Heart right ventricle (tissue), 16 donors: ENCODE results near the gene PCP4L1. TPM values are rescaled to one million over a fixed set of nuclear protein-coding genes. Genes with fewer than 3 reads are reported as not detected.
A peak's percentile ranks its signal among the peaks of the same experiment; 100 is the strongest.

Experiments
- ATAC-seq, 8 donors: fragments of 200-7000 bp; cut with Tn5 transposase; one replicate each; pipeline ENCODE4 v1.9.1; 2020; ENCODE audit warnings: mild to moderate bottlenecking in 8 of 8, moderate library complexity in 8 of 8, moderate number of reproducible peaks in 1 of 8
- DNase-seq, 2 donors: peaks; one replicate each; pipeline ENCODE4 v3.0.0-alpha.2; 2020
- H3K27ac ChIP-seq, 10 donors: fragments of 200-600 bp; sonication (generic) in 2 of 10; one replicate each; pipeline versions ENCODE4 v1.5.0 to v1.8.0; 2020 to 2022; ENCODE audit warnings: mild to moderate bottlenecking in 3 of 10
- H3K27me3 ChIP-seq, 7 donors: fragments of 200-600 bp; one replicate each; pipeline ENCODE4 v1.8.0; 2021 to 2022; ENCODE audit warnings: mild to moderate bottlenecking in 2 of 7
- H3K36me3 ChIP-seq, 9 donors: fragments of 200-600 bp; sonication (generic) in 1 of 9; one replicate each; pipeline versions ENCODE4 v1.5.0 to v1.8.0; 2020 to 2022; ENCODE audit warnings: mild to moderate bottlenecking in 2 of 9
- H3K4me1 ChIP-seq, 9 donors: fragments of 200-600 bp; sonication (generic) in 1 of 9; one replicate each; pipeline versions ENCODE4 v1.5.0 to v1.8.0; 2020 to 2022; ENCODE audit warnings: mild to moderate bottlenecking in 4 of 9
- H3K4me3 ChIP-seq, 10 donors: fragments of 200-600 bp; sonication (generic) in 2 of 10; one replicate each; pipeline versions ENCODE4 v1.5.0 to v1.8.0; 2020 to 2022; ENCODE audit warnings: mild to moderate bottlenecking in 7 of 10, moderate library complexity in 2 of 10
- H3K9me3 ChIP-seq, 11 donors: fragments of 200-600 bp in 10 of 11; sonication (generic) in 2 of 11; one replicate each; pipeline versions ENCODE4 v1.5.0 to v1.8.0; 2013 to 2022; ENCODE audit warnings: mild to moderate bottlenecking in 2 of 11, control low read depth in 1 of 11, moderate library complexity in 1 of 11
- CTCF ChIP-seq, 9 donors: fragments of 200-600 bp; sonication (generic) in 2 of 9; IDR thresholded peaks; one replicate each; pipeline versions ENCODE4 v1.5.0 to v1.8.0; 2021 to 2022; ENCODE audit warnings: antibody characterized with exemption in 9 of 9, mild to moderate bottlenecking in 5 of 9, moderate library complexity in 1 of 9
- WGBS, 2 donors: extraction: QIAGEN DNeasy Blood & Tissue Kit; methylation state at CpG; one replicate each; pipeline ENCODE4 v1.1.7; 2013; ENCODE audit warnings: inconsistent platforms in 1 of 2; 5-methylcytosine and 5-hydroxymethylcytosine counted together
- intact Hi-C, 10 donors: fragments of 100-400 bp; cut with DNase I; formaldehyde crosslinking; loops; one replicate each; pipeline versions ENCODE4 v1.11.1 to v1.14.2; 2022
- long read RNA-seq, 3 donors: library from polyadenylated mRNA; unstranded; transcript quantifications; one replicate each; pipeline ENCODE4 v2.0.0, GENCODE V29; 2020 to 2021
- polyA plus RNA-seq, 2 donors: library from polyadenylated mRNA; stranded (reverse); fragments of 200-250 nt; gene quantifications; one replicate each; pipeline ENCODE4 v1.2.3, GENCODE V29; 2013
- total RNA-seq, 10 donors: library from RNA; stranded (reverse); fragmentation: NEBNext Ultra II Directional in 3 of 10; extraction: Animal tissue kit (Norgen Biotek cat#: 25700) in 3 of 10; gene quantifications; one replicate each; pipeline versions ENCODE4 v1.2.1 to v1.2.4, GENCODE V29; 2021 to 2023
- donor health status: Arrhythmogenic right ventricular cardiomyopathy.
- donor health status: ischemic (EF 13 %, LVEDD 7.1; RV severe dilation, severe dysfunction).
- donor health status: healthy with polysubstance abuse.
- donor health status: DM: no; HTN: yes; CAD: no.
- donor health status: DM: no; HTN: no; CAD: no.
- donor health status: ischemic (EF 25% LVEDD 6.9; RV normal size, moderate dysfunction).
- donor health status: ischemic (EF 25% LVEDD 5.7; RV mildly dilated, moderate dysfunction).
- donor health status: healthy.
- donor health status: DM: yes; HTN: yes; CAD: no.
- donor health status: Ischemic cardiomyopathy.
- donor health status: ischemic (EF 35%, LVEDD 5.7; RV mildly dilated, moderate dysfunction).
- donor health status: nonischemic (EF 11% LVEDD 7.7; RV severe dilation, severe dysfunction).
- donor health status: DM: yes; HTN: yes; CAD: no.
- donor health status: PGD.
- donor health status: ischemic (EF 29% LVEDD 5.4; RV normal size, mild dysfunction).
- donor health status: nonischemic (EF 23%, LVEDD 6.1; RV moderate dilation, normal function).

Gene PCP4L1
- 1 to 10 TPM in 1 of 10 donors, under 1 TPM in 8, not detected in 1; 0.38 to 1.0 (median 0.46) TPM for total RNA-seq
- polyA plus RNA-seq: under 1 TPM; 0.29 to 0.75 TPM
- long read RNA-seq, donor 1: 0 reads
- long read RNA-seq, donor 2: 0 reads
- long read RNA-seq, donor 3: 0 reads

GRCh38 chr1:161258439-161259344 is at the start of gene PCP4L1:
TSS of gene PCP4L1 (plus strand) at chr1:161258745. CDS start at chr1:161258975, 230 bp downstream.
- Histone ChIP-seq H3K9me3 (peaks cover 0 to 19% (median 12%) of the 10 kb centered on the region in 11 donors), H3K27me3 (peaks cover 0 to 55% (median 47%) of the 10 kb centered on the region in 7 donors), H3K27ac (no peak within 1 kb of the TSS), H3K4me3 (peak within 1 kb of the TSS; percentile 4 to 58 (median 50)), H3K36me3 (no peaks in the 10 kb centered on the region), H3K4me1 (peaks cover 0 to 12% (median 8%) of the 10 kb centered on the region in 9 donors)
- intact Hi-C loops: no loop called here
- TF ChIP-seq CTCF (IDR thresholded peaks at IDR 0.05): no peak
- 2 to 4% methylated on average over 61 to 62 of the region's 62 CpGs for WGBS, 2 donors
- DNase-seq: peak; percentile 25 to 41
- peak; percentile 69 to 88 (median 80) for ATAC-seq

DNA sequence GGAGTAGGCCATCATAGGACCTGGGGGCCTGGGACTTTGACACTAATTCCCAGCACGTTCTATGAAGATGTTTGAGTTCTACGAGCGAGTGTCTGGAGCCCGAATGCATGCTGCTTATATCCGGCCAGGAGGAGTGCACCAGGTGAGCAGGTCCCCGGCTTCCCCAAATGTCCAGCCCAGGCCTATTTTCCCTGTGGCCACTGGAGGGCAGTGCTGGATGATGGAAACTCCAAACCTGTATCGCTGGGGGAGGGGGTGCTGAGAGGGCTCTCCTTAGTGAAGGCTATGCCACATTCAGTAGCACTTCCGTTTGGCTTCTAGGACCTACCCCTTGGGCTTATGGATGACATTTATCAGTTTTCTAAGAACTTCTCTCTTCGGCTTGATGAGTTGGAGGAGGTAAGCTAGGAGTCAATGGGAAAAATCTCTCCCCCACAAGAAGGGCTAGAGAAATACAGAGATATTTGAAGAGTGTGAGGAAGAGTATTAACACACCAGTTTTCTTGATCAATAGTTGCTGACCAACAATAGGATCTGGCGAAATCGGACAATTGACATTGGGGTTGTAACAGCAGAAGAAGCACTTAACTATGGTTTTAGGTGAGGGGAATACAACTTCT is 48.6 kb upstream of the PCP4L1 start:
- peak; percentile 68 to 83 for DNase-seq
- Histone ChIP-seq H3K27ac (peak overlapping the region in 4 of 10 donors; percentile 86 to 100 (median 98)), H3K9me3 (no peaks in the 10 kb centered on the region), H3K4me3 (no peak overlapping the region), H3K4me1 (peaks cover 6 to 72% (median 45%) of the 10 kb centered on the region in 9 donors), H3K27me3 (no peaks in the 10 kb centered on the region), H3K36me3 (peaks cover 0 to 100% (median 75%) of the 10 kb centered on the region in 9 donors)
- peak; percentile 52 to 78 (median 68) for ATAC-seq
- TF ChIP-seq CTCF (IDR thresholded peaks at IDR 0.05): peak; percentile 76 to 88 (median 86)
- WGBS, 2 donors: 34 to 39% methylated on average over 11 of the region's 11 CpGs
- intact Hi-C loops: loop anchor here in 5 of 10 donors (2.0 to 5.0 kb wide), 3 partner anchors 17 to 172 kb away; no protein-coding TSS in a partner anchor

- no peaks in the 10 kb centered on the region for H3K27me3 ChIP-seq
- peaks cover 0 to 77% (median 51%) of the 10 kb centered on the region in 9 donors for H3K36me3 ChIP-seq
- peak in 3 of 8 donors; percentile 15 to 39 (median 19) for ATAC-seq
- TF ChIP-seq CTCF (IDR thresholded peaks at IDR 0.05): no peak
- 91 to 92% methylated on average over 9 of the region's 9 CpGs for WGBS, 2 donors
- intact Hi-C loops: loop anchor here in 2 of 10 donors (5.0 kb wide), 2 partner anchors 163 to 168 kb away; no protein-coding TSS in a partner anchor
- H3K9me3 ChIP-seq: no peaks in the 10 kb centered on the region
- no peak for DNase-seq
- H3K4me1 ChIP-seq: peaks cover 0 to 65% (median 11%) of the 10 kb centered on the region in 9 donors
- H3K4me3 ChIP-seq: peak overlapping the region in 2 of 10 donors; percentile 32 to 62
- peak overlapping the region in 7 of 10 donors; percentile 41 to 95 (median 53) for H3K27ac ChIP-seq
Measured at GRCh38 chr1:161214369-161214768, 44.2 kb upstream of the PCP4L1 start.

DNA sequence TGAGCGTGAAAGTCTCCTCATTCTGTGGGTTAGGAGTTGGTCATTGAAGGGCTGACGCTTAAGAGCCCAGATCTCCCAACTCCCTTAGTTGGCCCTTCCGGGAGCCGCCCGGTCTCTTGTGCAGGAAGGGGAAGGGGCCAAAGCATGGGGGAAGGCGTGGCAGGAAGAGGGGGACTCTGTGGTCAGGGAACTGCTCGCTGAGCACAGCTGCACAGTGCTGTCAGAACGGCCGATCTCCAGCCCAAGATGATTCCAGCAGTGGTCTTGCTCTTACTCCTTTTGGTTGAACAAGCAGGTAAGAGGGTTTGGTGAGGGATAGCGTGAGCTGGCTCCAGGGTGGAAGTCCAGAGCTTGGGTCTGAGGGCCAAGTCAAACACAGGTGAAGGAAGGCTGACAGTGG is 43.5 kb upstream of the PCP4L1 start, which contains the start of gene FCER1G:
Gene FCER1G (plus strand): TSS at position 220 of the 400 bp plus-strand sequence. CDS start 27 bp downstream, at position 247.
- Histone ChIP-seq H3K27ac (peak within 1 kb of the TSS in 9 of 10 donors; percentile 5 to 95 (median 48)), H3K36me3 (peaks cover 0 to 77% (median 46%) of the 10 kb centered on the region in 9 donors), H3K9me3 (no peaks in the 10 kb centered on the region), H3K27me3 (no peaks in the 10 kb centered on the region), H3K4me3 (peak within 1 kb of the TSS in 7 of 10 donors; percentile 0 to 62 (median 38)), H3K4me1 (peaks cover 0 to 58% (median 4%) of the 10 kb centered on the region in 9 donors)
- 70 to 74% methylated on average over 10 of the region's 10 CpGs for WGBS, 2 donors
- DNase-seq (peak in 1 of 2 donors; percentile 58), ATAC-seq (peak; percentile 42 to 74 (median 60))
- TF ChIP-seq CTCF (IDR thresholded peaks at IDR 0.05): no peak
- intact Hi-C loops: no loop called here
